HG03432 (cell line): ENCODE data around the gene OLFML1.

Experiments
- ATAC-seq: cut with Tn5 transposase; IDR thresholded peaks from one replicate; pipeline ENCODE4 v1.9.1; 2021; ENCODE audit warnings: mild to moderate bottlenecking, moderate library complexity; ENCODE audit not compliant: unreplicated experiment

The OLFML1 gene

GRCh38 chr11:7473717-7474116 is 11.6 kb upstream of the OLFML1 start:
- peak; percentile 97 for ATAC-seq

DNA sequence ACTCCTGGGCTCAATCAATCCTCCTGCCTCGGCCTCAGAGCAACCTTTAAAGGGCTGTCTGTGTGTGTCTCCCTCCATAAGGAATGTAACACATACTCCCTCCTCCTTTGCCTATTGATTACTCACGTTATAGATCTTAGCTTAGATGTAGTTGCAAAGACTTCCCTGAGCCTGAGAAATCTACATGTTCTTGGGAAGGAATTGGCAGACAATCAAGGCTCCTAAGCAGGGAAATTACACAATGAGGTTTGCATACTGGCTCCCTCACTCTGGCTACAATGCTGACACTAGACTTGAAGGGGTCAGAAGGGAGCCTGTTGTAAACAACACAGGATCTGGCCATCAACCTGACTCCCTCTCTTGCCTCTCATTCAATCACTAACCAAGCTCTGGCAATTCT is 5.2 kb upstream of the OLFML1 start:
- ATAC-seq: no peak

DNA sequence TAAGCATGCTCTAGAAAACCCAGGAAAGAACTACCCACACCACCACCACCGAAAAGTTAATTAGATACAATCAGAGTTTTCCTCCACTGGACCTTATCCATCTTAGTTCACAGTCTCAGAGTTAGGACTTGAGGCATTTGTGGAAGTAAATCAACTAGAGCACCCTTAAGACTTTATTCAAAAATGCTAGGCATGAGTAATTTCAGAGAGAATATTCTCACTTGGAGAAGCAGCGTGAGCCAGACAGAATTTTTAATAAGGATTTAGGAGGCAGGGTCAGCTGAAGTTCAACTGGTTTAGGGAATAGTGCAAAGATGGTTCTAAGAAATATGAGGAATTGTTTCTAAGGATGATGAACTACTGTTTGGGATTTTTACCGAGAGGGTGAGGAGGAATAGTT is 1.2 kb upstream of the OLFML1 start:
- ATAC-seq: no peak

DNA sequence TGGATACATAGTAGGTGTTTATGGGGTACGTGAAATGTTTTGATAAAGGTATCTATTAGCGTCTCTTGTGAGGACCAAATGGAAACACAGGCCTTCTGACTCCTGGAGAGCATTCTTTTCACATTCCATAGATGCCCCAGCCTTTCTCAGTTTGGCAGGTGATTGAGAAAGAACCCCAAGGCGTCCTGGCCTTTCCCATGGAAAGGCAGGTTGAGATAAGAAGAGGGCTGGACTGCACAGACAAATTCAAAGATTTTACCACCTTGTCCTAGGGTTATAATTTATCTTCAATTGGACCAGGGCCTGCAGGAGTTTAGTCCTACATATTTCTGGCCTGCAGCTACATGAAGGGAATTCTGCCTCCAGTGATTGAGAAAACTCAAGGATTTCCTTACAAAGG is 661 bp upstream of the OLFML1 start:
- no peak for ATAC-seq

- no peak for ATAC-seq
Observed at GRCh38 chr11:7486098-7486780, 933 bp downstream of the OLFML1 start.

DNA sequence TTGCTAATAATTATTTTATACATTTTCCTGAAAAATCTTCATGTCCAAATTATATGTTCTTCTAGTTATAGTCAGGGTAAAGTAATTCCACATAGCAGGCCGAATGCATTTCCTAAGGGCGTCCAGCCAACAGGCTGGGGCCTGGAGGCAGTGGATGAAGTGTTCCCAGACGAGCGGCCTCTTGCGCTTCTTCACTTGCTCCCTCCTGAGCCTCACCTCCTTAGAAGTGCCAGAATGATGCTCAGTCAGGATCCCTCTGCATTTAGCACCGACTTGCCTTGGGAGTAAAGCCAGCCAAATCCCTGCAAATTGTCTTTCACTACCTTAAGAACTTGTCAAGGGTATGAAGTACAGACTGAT is 1.5 kb downstream of the OLFML1 start:
- ATAC-seq: no peak

- ATAC-seq: no peak
Observed at GRCh38 chr11:7487360-7487759, 2.1 kb downstream of the OLFML1 start.

- no peak for ATAC-seq
Observed at GRCh38 chr11:7488681-7489080, 3.4 kb downstream of the OLFML1 start.

GRCh38 chr11:7489376-7489775 is 4.1 kb downstream of the OLFML1 start:
- ATAC-seq: no peak

- no peak for ATAC-seq
Observed at GRCh38 chr11:7490054-7490453, 4.7 kb downstream of the OLFML1 start.

GRCh38 chr11:7490535-7490934 is 5.2 kb downstream of the OLFML1 start:
- no peak for ATAC-seq

GRCh38 chr11:7492253-7492652 is 6.9 kb downstream of the OLFML1 start:
- ATAC-seq: no peak

GRCh38 chr11:7493670-7494069 is 8.4 kb downstream of the OLFML1 start:
- ATAC-seq: no peak

GRCh38 chr11:7494086-7494745 is 8.9 kb downstream of the OLFML1 start:
- no peak for ATAC-seq

DNA sequence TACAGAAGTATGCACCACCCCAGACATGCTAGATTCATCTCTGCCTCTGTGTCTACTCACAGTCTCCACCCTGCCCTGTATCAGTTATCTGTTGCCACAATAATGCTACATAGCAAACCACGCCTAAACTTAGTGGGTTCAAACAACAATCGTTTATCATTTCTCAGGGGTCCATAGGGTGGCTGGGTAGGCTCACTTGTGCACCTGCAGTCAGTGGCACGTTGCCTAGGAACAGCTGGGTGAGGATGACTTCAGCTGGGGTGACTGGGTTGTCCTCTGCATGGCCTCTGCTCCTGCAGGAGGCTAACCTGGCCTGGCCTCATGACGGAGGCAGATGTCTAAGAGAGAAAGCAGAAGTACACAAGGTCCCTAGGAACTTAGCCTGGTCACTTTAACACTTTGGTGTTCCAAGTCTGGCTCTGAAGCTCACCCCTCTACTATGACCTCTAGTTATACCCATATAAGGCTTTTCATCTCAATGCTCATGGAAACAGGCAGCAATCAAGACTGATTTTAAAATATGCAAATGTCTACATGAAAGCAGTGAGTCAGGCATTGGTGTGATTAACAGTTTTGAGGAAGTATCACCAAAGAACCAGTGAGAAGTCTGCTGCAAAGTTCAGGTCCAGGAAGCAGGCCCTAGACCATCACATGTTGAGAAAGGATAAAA is 10.7 kb downstream of the OLFML1 start:
- ATAC-seq: peak; percentile 91

DNA sequence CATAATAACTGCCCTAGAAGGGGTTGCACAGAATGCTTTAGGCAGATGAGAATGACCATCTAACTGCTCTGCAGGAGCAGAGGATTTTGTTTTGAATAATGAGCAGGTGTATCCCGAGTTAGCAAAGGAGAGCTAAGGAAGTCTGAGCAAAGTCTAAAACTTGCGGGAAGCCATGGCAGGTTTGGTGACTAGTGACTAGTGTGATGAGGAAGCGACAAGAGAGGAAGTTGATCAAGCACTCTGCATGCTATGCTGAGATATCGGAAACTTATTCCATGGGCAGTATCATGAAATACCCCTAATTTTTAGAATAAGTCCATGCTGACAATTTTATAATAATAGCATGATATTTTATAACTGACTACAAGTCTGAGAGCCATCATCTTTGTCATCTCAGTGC is 12.9 kb downstream of the OLFML1 start:
- no peak for ATAC-seq

DNA sequence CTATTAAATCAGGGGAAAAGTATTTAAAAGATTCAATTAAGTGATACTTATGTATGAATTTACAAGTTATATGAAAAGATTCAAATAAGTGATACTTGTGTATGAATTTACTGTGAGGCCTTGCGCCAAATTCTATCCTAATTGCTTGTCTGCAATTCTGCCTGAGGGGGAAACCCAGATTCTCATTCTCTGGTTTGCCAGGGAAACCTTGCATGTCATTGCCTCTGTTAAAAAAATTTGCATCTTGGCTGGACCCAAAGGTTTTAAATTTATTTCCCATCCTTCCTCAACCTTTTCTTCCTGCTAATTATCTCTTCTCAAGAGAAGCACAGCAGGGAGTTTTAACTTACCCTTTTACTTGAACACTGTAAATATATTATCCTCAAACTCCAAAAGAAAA is 13.8 kb downstream of the OLFML1 start:
- ATAC-seq: no peak

- no peak for ATAC-seq
Observed at GRCh38 chr11:7500251-7500650, 14.9 kb downstream of the OLFML1 start.

- ATAC-seq: no peak
Observed at GRCh38 chr11:7501251-7501650, 15.9 kb downstream of the OLFML1 start.

DNA sequence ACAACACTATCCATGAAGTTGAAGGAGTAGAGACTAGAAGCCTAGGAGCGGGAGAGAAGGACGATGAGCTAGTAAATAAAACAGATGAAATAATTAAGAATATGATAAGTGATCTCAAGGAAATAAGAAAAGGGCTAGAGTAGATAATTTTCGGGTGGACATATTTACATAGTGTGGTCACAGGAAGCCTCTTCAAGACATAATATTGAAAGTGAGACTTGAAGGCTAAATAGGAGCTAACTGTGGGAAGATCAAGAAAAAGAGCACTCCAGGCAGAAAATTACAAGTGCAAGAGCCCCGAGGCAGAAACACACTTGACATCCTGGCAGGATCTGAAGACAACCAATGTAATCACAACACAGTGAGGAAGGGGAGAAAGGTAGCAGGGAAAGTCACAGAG is 16.6 kb downstream of the OLFML1 start:
- peak; percentile 67 for ATAC-seq

- no peak for ATAC-seq
Observed at GRCh38 chr11:7506243-7506642, 20.9 kb downstream of the OLFML1 start.

DNA sequence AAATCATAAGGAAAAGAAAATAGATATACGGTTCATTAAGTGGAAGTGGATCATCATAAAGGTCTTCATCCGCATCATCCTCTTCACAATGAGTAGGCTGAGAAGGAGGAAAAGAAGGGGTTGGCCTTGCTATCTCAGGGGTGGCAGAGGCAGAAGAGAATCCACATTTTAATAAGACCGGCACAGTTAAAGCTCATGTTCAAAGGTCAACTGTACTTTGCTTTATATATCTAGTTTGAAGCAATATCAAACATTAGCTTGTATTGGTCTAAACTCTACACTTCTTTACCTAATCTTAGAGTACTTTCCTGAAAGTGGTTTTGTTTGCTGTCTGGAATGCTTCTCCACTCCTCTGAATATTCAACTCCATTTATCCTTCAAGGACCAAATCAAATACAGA is 22.8 kb downstream of the OLFML1 start:
- ATAC-seq: no peak
